ENCODE data around the gene ANKS1A.

DNA sequence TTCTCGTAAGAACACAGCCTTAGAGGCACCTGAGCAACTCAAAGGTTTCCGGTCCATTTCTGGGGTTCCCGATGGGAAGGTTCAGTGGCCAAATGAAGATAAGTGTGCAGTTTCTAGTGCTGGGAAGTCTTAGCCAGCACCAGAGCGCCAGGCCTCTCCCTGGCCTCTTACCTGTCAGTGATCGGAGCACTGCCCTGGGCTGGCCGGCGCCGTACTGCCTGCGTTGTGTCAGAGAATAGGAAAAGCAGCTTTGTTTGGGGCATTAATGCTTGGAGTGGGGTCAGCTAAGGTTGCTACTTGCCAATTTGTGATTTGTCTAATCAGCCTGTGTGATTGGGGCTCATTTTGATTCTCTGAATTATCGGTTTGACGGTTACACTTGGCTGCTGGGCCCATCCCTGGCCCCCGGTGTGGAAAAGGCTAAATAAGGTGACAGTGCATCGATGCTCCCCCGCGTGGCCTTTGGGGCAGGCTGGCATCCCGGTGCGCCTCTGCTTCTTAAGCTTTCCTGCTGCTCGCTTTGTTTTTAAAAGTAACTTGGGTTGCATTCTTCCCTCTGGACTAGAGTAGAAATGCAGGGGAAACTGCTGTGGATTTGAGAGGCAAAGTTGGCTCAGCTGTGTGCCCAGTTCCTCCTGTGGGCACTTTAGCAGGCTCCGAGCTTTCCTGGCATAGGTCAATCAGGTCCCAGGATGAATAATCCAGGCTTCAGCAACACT, 200.3 kb downstream of the ANKS1A start:
- TF ChIP-seq POLR2AphosphoS5 (IDR thresholded peaks at IDR 0.05; ENCODE audit: low read depth) (no peak), EZH2phosphoT487 (IDR thresholded peaks at IDR 0.05; ENCODE audit: unreplicated experiment) (no peak), ZNF331 (CRISPR knock-in tag; IDR thresholded peaks at IDR 0.05; ENCODE audit: low read depth) (no peak), JUNB (IDR thresholded peaks at IDR 0.05; ENCODE audit: unreplicated experiment) (no peak), EZH2 (IDR thresholded peaks at IDR 0.05; ENCODE audit: low read depth, unreplicated experiment) (no peak)
- TF ChIP-seq, protein P1, sequence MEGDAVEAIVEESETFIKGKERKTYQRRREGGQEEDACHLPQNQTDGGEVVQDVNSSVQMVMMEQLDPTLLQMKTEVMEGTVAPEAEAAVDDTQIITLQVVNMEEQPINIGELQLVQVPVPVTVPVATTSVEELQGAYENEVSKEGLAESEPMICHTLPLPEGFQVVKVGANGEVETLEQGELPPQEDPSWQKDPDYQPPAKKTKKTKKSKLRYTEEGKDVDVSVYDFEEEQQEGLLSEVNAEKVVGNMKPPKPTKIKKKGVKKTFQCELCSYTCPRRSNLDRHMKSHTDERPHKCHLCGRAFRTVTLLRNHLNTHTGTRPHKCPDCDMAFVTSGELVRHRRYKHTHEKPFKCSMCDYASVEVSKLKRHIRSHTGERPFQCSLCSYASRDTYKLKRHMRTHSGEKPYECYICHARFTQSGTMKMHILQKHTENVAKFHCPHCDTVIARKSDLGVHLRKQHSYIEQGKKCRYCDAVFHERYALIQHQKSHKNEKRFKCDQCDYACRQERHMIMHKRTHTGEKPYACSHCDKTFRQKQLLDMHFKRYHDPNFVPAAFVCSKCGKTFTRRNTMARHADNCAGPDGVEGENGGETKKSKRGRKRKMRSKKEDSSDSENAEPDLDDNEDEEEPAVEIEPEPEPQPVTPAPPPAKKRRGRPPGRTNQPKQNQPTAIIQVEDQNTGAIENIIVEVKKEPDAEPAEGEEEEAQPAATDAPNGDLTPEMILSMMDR (conservative IDR thresholded peaks at IDR 0.05; ENCODE audit: low read depth in 2 of 2): no peak
- TF ChIP-seq, protein P2, sequence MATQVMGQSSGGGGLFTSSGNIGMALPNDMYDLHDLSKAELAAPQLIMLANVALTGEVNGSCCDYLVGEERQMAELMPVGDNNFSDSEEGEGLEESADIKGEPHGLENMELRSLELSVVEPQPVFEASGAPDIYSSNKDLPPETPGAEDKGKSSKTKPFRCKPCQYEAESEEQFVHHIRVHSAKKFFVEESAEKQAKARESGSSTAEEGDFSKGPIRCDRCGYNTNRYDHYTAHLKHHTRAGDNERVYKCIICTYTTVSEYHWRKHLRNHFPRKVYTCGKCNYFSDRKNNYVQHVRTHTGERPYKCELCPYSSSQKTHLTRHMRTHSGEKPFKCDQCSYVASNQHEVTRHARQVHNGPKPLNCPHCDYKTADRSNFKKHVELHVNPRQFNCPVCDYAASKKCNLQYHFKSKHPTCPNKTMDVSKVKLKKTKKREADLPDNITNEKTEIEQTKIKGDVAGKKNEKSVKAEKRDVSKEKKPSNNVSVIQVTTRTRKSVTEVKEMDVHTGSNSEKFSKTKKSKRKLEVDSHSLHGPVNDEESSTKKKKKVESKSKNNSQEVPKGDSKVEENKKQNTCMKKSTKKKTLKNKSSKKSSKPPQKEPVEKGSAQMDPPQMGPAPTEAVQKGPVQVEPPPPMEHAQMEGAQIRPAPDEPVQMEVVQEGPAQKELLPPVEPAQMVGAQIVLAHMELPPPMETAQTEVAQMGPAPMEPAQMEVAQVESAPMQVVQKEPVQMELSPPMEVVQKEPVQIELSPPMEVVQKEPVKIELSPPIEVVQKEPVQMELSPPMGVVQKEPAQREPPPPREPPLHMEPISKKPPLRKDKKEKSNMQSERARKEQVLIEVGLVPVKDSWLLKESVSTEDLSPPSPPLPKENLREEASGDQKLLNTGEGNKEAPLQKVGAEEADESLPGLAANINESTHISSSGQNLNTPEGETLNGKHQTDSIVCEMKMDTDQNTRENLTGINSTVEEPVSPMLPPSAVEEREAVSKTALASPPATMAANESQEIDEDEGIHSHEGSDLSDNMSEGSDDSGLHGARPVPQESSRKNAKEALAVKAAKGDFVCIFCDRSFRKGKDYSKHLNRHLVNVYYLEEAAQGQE (IDR thresholded peaks at IDR 0.05; ENCODE audit: unreplicated experiment): no peak

Measured in GM23338 (cell line).